ENCODE results near the gene NTF4.
"Not testable (repeated sequence)": the region's sequence is repeated elsewhere in the genome, so short reads cannot be mapped to it uniquely, and the experiment has no call there.

Gene NTF4

DNA sequence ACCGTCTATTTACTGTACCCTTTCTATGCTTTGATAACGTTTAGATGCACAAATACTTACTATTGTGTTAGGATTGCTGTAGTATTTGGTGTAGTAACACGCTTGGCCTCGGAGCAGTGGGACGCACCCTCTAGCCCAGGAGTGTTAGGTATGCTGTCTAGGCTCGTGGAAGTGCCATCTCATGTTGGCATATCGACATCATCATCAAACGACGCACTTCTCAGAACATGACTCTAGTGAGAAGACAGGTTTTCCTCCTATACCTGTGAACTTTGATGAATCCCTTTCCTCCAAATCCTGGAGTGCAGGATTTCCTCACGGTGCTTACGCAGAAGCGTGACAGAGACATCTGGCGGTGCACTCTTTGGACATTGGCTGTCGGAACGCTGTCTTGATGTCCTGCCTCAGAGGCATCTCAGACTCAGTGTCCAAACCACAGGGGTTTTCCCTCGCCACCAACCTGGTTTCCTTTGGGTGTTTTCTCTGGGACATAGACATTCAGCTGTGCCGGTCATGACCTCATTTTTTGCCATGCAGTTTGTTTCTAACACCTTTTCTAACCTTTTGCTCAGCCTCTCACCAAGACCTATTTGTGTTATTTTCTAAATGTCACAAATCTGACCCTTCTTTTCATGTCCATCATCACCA, 26.9 kb upstream of the NTF4 start:
- DNase-seq (ENCODE audit: low read depth in 2 of 2) = no peak

DNA sequence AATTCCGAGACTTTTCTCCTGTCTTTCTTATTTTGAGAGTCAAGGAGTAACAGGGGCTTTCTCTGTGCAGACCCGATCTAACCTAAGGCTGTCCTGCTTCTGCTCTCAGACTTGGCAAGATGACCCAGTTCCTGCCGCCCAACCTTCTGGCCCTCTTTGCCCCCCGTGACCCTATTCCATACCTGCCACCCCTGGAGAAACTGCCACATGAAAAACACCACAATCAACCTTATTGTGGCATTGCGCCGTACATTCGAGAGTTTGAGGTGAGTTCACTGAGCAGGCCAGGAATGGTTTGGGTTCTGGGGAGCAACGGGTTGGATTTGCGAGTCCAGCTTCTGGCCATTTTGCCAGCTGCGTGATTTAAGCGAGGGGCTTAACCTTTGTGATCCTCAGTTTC, 21.7 kb upstream of the NTF4 start:
- DNase-seq (ENCODE audit: low read depth in 2 of 2) = no peak

DNA sequence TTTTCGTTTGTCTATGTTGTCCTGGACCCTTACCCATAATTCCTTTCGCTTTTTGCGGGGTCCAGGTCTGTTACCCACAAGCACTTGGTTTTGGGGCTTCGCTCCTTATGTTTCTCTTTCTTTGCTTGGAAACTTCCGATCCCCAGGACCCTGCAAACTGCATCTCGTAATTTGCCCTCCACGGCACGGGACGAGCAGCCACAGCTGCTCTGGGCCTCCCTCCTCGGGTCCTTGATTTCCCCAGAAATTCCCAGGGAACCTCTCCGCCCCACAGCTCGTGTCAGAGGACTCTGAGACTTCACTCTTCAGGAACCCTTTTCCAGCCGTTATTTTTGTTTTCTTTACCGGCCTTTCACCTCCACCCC, 21.2 kb upstream of the NTF4 start:
- no peak for DNase-seq (ENCODE audit: low read depth in 2 of 2)

DNA sequence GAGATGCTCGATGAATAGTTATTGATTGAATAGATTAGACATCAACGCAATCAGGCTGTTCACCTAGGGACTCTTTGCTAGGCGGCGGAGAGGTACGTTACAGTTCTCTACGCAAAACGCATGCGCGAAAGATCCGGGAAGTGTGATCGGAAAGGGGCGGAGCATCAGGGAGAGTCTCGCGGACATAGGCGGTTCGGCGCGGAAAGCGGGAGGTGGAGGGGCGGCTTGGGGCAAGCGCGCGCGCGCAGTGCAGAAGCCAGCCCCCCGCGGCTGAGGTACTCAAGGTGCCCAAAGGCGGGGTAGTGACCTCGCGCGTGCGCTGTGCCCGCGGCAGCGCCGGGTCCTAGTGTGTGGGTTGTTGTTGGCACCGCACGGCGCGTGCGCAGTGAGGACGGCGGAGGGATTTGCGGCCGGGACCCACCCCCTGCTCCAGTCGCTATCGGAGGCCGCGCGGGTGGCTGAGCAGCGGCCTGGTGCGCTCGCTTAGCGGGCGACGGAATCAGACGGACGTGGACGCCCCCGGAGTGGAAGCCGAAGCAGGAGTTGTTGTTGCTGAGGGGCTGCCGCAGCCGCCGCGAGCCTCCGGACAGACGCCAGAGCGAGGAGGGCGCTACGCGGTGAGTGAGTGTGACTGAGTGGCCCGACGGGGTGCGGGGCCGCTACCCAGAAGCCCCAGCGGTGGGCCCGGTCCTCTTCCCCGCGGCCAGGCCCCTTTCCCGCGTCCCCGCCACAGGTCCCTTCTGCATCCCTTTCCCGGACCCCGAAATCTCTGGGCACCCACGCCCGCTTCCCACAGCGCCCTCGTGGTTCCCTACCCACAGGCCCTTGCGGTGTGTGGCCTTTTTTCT, 20.6 kb upstream of the NTF4 start, which contains the start of gene SNRNP70:
Gene SNRNP70 (plus strand): TSS at position 432 of the 848 bp plus-strand sequence. CDS start 964 bp downstream, outside the sequence.
- DNase-seq (ENCODE audit: low read depth in 2 of 2) = peak; percentile 97 to 98

DNA sequence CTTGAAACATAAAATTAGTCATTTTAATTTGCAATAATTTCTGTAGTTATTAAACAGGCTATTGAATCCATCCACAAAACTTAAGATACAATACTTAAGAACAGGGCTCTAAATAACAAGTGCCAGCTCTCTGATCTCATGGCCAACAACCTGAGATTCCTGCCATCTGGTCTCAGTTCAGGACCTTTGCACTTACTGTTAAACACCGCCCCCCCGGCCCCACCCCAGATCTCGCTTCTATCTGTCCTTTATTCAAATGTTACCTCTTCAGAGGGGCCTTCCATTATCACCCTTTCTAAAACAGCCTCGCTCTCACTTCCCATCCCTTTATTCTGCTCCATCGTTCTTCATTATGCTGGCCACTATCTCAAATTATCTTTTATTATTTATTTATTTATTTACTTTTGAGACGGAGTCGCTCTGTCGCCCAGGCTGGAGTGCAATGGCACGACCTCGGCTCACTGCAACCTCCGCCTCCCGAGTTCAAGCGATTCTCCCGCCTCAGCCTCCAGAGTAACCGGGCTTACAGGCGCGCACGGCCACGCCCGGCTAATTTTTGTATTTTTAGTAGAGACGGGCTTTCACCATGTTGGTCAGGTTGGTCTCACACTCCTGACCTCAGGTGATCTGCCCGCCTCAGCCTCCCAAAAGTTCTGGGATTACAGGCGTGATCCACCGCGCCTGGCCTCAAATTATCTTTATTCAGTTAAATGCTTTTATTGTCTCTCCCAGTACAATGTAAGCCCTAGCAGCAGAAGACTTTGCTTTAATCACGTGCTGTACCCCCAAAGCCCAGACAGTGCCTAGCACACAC, 19.8 kb upstream of the NTF4 start:
- DNase-seq (ENCODE audit: low read depth in 2 of 2) = no peak

GRCh38 chr19:49081273-49081672, 16.7 kb upstream of the NTF4 start:
- DNase-seq (ENCODE audit: low read depth in 2 of 2) = no peak

DNA sequence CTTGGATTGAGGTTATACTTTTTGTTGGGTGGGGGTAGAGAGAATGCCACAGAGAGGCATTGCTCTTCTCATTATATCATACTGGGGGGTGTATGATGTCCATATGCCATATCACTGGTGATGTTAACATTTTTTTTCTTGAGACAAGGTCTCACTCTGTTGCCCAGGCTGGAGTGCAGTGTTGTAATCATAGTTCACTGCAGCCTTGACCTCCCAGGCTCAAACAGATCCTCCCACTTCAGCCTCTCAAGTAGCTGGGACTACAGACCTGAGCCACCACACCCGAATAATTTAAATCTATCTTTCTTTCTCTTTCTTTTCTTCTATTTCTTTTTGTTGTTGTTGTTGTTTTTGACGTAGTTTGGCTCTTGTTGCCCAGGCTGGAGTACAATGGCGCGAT, 15.8 kb upstream of the NTF4 start:
- no peak for DNase-seq (ENCODE audit: low read depth in 2 of 2)

GRCh38 chr19:49074869-49075268, 10.3 kb upstream of the NTF4 start:
- DNase-seq (ENCODE audit: low read depth in 2 of 2) = not testable (repeated sequence)

- no peak for DNase-seq (ENCODE audit: low read depth in 2 of 2)
Observed at GRCh38 chr19:49073514-49074378, 9.1 kb upstream of the NTF4 start.

GRCh38 chr19:49071860-49072547, 7.4 kb upstream of the NTF4 start:
- DNase-seq (ENCODE audit: low read depth in 2 of 2) = peak in 1 of 2 experiments; percentile 26

DNA sequence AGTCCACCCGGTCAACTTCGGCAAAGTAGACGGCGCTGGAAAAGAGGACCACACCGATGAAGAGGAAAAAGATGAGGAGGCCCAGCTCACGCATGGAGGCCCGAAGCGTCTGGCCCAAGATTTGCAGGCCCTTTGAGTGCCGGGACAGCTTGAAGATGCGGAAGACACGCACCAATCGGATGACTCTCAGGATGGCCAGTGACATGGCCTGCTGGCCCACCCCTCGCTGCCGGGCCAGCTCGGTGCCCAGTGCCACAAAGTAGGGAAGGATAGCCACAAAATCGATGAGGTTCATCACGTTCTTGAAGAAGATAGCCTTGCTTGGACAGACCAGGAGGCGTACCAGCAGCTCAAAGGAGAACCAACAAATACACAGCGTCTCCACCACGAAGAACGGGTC, 5.8 kb upstream of the NTF4 start:
- no peak for DNase-seq (ENCODE audit: low read depth in 2 of 2)

DNA sequence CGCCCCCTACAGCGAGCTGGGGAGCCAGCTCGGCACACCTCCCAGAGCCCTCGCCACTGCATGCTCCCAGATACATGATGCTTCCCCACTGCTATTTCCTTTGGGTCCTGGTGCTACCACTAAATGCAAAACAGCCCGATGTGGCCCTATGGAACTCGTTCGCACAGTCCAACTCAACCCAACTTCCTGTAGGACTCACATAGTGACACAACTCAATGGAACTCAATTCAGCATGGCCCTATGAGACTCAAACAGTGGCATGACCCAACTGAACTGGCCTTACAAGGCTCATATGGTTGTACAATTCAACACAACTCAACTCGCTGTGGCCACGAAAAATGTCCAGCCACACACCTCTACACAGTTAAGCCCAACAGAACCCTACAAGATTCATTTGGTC, 4.4 kb upstream of the NTF4 start:
- no peak for DNase-seq (ENCODE audit: low read depth in 2 of 2)

DNA sequence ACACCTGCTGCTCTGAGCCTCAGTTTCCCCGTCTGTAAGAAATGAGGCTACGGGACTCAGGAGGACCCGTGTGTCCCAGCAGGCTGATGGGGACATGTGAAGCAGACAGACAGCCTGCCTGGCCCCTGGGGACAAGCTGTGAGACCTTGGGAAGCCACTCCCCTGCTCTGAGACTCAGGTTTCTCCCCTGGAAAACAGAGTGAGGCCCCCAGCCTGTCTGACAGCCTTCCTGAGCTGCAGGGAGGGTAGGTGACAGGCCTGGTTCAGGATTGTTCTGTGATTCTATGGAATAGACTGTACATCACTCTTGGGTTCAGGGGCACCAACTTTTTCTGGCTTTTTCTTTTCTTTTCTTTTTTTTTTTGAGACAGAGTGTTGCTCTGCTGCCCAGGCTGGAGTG, 2.9 kb upstream of the NTF4 start:
- DNase-seq (ENCODE audit: low read depth in 2 of 2) = no peak

DNA sequence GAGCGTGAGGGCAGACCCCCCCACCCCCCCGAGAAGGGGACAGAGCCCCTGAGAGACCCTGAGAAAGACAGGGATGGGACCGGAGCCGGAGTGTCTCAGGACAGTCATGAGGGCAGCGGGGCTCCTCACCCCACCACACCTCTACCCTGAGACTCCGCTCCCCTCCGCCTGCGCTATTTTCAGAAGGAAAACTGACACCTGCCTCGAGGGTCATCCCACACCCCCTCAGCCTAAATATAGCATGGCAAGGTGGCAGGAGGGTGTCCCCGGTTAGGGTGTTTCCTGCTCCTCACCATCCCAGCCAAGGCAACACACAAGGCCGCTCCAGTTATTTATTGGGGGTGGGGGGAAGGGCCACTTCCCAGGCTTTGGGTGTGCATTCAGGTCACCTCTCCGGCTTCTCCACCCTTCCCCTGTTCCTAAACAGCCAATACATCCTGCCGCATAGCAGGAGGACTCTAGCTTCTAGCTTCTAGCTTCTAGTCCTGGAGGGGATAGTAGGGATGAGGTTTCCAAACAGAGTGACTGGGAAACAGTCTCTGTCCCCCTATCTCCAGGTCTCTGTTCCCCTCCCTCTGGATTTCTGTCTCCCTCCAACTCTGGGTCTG, 1.4 kb upstream of the NTF4 start:
- DNase-seq (ENCODE audit: low read depth in 2 of 2) = no peak

DNA sequence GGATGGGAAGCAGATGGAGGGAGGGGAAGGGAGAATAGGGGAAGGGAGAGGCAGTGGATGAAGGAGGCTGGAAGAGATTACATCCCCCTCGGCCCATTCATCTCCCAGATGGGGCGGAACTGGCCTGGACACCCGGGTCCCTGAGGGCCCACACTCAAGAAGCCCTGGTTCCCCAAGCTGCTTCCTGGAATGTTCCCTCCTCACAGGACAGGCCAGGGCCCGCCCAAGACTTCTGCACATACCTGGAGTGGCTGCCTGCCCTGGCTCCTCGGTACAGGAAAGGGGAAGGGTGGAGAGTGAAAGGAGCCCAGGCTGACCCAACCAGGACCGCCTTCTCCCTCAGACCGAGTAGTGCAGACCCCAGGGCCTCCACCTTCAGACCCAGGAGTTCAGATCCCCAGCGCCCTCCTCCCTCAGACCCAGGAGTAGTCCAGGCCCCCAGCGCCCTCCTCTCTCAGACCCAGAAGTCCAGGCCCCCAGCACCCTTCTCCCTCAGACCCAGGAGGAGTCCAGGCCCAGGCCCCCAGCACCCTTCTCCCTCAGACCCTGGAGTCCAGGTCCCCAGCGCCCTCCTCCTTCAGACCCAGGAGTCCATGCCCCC, 489 bp downstream of the NTF4 start:
- no peak for DNase-seq (ENCODE audit: low read depth in 2 of 2)

GRCh38 chr19:49061445-49061844, 3.2 kb downstream of the NTF4 start:
- DNase-seq (ENCODE audit: low read depth in 2 of 2) = no peak

DNA sequence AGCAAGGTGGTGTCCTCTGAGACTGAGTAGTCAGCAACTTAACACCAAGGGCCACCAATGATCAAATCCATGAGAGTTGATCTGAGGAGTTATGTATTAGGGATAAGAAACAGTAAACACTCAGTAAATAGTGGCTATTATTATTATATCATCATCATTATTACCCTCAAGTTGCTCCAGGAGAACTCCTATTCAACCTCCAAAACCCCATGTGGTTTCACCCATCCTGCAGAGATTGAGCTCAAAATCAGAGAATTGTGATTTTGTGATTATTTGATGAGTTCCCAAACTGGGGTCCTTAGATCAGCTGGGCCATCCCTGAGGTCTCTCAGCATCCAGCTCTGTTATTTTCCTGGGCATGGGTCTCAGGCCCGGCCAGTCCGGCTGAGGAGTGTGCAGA, 3.6 kb downstream of the NTF4 start:
- DNase-seq (ENCODE audit: low read depth in 2 of 2) = no peak

GRCh38 chr19:49059053-49059452, 5.6 kb downstream of the NTF4 start:
- DNase-seq (ENCODE audit: low read depth in 2 of 2) = no peak

DNA sequence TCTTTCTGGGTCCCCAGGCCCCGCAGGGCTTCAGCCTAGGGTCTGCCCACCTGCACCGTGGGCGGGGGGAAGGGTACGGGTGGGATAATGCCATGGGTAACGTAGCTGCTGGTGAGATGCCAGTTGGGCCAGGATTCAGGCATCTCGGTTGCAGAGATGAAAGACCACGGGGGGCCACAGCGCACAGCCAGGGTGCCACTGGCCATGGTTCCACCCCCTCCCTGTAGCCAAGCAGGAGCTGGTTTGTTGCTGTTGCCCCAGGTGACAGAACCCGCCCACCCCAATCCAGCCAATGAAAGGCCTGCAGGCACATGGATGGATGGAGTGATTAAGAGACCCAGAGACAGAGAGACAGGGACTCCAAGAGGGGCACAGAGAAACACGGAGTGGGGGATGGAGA, 6.1 kb downstream of the NTF4 start:
- no peak for DNase-seq (ENCODE audit: low read depth in 2 of 2)

- DNase-seq (ENCODE audit: low read depth in 2 of 2) = peak; percentile 17 to 48
Observed at GRCh38 chr19:49057636-49058234, 6.9 kb downstream of the NTF4 start, which contains the start of gene CGB7. CGB7 (minus strand) TSS chr19:49057749; CDS start chr19:49055375, 2,374 bp downstream.
